Measurements from ENCODE around the gene RETREG1. TPM values are rescaled to one million over a fixed set of nuclear protein-coding genes. Genes with fewer than 3 reads are reported as not detected.

Gene RETREG1
- total RNA-seq, 1 experiment from 2014 or later, result 3.4 TPM

DNA sequence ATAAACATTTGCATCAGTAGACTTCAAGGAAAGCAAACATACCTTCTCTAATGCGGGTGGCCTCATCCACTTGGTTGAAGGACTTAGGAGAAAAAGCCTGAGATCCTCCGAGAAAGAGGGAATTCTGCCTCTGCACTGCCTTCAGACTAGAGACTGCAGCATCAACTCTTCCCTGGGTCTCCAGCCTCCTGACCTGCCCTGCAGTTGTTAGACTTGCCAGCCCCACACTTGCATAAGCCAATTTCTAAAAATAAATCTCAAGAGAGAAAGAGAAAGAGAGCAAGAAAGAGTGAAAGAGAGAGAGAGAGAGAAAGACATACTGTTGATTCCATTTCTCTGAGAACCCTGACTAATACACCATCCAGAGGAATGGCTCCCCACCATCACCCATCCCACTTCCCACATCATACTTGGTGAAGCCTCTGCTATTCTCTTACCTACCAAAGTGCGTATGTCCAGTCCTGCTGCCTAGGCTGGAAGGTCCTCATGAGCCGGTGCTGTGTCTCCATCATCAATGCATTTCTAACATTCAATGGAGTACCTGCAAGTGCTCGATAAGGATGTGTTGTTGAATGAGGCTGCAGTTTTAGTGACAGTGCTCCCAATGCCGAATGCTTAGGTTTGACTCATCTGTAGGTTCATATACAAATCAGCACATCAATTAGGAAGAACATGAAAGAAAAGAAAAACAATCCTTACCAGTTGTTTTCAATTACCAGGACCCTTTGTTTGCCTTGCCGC lies 186.3 kb downstream of the RETREG1 start:
- H3K18ac ChIP-seq (ENCODE audit: insufficient read length, low read depth, low read length), result no peak overlapping the region
- H2BK20ac ChIP-seq (ENCODE audit: low read depth, low read length, poor library complexity, severe bottlenecking), result no peak overlapping the region
- H3K79me2 ChIP-seq (ENCODE audit: insufficient read depth, low read length), result no peaks in the 10 kb centered on the region
- Mint-ChIP-seq H3K27ac (peak overlapping the region in 2 of 3 experiments; percentile 61 to 87; a peak in 4 of 7 replicates), H3K4me1 (peaks cover 43 to 46% of the 10 kb centered on the region in 2 experiments), H3K27me3 (ENCODE audit: low read depth) (peaks cover 4% of the 10 kb centered on the region), H3K36me3 (ENCODE audit: insufficient read depth in 1 of 3, low read depth in 3 of 3) (no peaks in the 10 kb centered on the region; a peak in 1 of 7 replicates), H3K9me3 (no peaks in the 10 kb centered on the region), H3K4me3 (no peak overlapping the region)
- no peak overlapping the region for H3T11ph ChIP-seq (ENCODE audit: low read length)
- peaks cover 14% of the 10 kb centered on the region; the same call in 1 of the 2 replicates for H3K4me1 ChIP-seq (ENCODE audit: insufficient read depth, low read length)
- no peak overlapping the region for H2BK15ac ChIP-seq (ENCODE audit: low read depth, low read length)
- H3K27ac ChIP-seq (ENCODE audit: insufficient read length, low read depth, low read length), result no peak overlapping the region
- no peaks in the 10 kb centered on the region for H3K23me2 ChIP-seq (ENCODE audit: insufficient read length, low read depth, low read length, poor library complexity, severe bottlenecking)
- no peaks in the 10 kb centered on the region for H3K79me1 ChIP-seq (ENCODE audit: insufficient read depth, low read depth, low read length, poor library complexity, severe bottlenecking)
- no peaks in the 10 kb centered on the region for H3K27me3 ChIP-seq (ENCODE audit: insufficient read depth, low read length)
- no peak overlapping the region for H2BK12ac ChIP-seq (ENCODE audit: insufficient read length, low read depth, low read length)
- H3K9ac ChIP-seq (ENCODE audit: extremely low read depth, insufficient read length, low read length), result no peak overlapping the region
- DNase-seq, result no peak
- no peak overlapping the region for H4K5ac ChIP-seq (ENCODE audit: insufficient read length, low read depth, low read length)
- H4K8ac ChIP-seq (replicated peaks; ENCODE audit: insufficient read length, low read depth, low read length), result no peak overlapping the region
- H3K23ac ChIP-seq (ENCODE audit: insufficient read length, low read depth, low read length), result no peak overlapping the region
- H3K14ac ChIP-seq (ENCODE audit: insufficient read depth, low read length), result no peak overlapping the region
- WGBS (ENCODE audit: extremely low coverage, insufficient read length, low lambda C conversion rate), result no CpG with 5 or more reads among the region's 7 CpGs
- no peak overlapping the region for H2AFZ ChIP-seq (ENCODE audit: low read length)
- no peak overlapping the region for H2AK5ac ChIP-seq (ENCODE audit: insufficient read length, low read length)
- H4K91ac ChIP-seq (ENCODE audit: insufficient read length, low read depth, low read length), result no peak overlapping the region
- H3K4ac ChIP-seq (ENCODE audit: low read depth, low read length), result no peak overlapping the region
- H4K20me1 ChIP-seq (ENCODE audit: control insufficient read depth, insufficient read depth, insufficient read length), result no peaks in the 10 kb centered on the region
- H3K56ac ChIP-seq (ENCODE audit: insufficient read length, low read depth, low read length), result no peak overlapping the region
- no peak overlapping the region for H3K4me2 ChIP-seq (ENCODE audit: insufficient read depth, insufficient read length, low read length)
- TF ChIP-seq, protein P1, sequence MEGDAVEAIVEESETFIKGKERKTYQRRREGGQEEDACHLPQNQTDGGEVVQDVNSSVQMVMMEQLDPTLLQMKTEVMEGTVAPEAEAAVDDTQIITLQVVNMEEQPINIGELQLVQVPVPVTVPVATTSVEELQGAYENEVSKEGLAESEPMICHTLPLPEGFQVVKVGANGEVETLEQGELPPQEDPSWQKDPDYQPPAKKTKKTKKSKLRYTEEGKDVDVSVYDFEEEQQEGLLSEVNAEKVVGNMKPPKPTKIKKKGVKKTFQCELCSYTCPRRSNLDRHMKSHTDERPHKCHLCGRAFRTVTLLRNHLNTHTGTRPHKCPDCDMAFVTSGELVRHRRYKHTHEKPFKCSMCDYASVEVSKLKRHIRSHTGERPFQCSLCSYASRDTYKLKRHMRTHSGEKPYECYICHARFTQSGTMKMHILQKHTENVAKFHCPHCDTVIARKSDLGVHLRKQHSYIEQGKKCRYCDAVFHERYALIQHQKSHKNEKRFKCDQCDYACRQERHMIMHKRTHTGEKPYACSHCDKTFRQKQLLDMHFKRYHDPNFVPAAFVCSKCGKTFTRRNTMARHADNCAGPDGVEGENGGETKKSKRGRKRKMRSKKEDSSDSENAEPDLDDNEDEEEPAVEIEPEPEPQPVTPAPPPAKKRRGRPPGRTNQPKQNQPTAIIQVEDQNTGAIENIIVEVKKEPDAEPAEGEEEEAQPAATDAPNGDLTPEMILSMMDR (conservative IDR thresholded peaks at IDR 0.05), result no peak
- no peaks in the 10 kb centered on the region for H3K9me3 ChIP-seq (ENCODE audit: control insufficient read depth, low read depth, low read length)
- H2BK5ac ChIP-seq (ENCODE audit: insufficient read length, low read length), result no peak overlapping the region
- H2BK120ac ChIP-seq (ENCODE audit: low read depth, low read length, poor library complexity, severe bottlenecking), result no peak overlapping the region
